Epithelial cell of prostate (primary cell): ENCODE measurements around the gene TENT4B.
"Not testable (repeated sequence)": the region's sequence is repeated elsewhere in the genome, so short reads cannot be mapped to it uniquely, and the experiment has no call there.

ENCODE experiments used
- DNase-seq: peaks from one replicate; pipeline ENCODE4 v3.0.0-alpha.2; 2011; ENCODE audit warnings: low read depth, low spot score
- H3K27ac ChIP-seq: fragments of 450-650 bp; 2 replicates; pipeline ENCODE4 v1.5.1; 2017; ENCODE audit warnings: mild to moderate bottlenecking

Gene TENT4B

GRCh38 chr16:50152807-50153595 lies at the start of gene TENT4B:
TSS of gene TENT4B (plus strand) at chr16:50153306. CDS start at chr16:50153622, 316 bp downstream.
- DNase-seq = peak; percentile 27
- peak within 1 kb of the TSS; percentile 81 for H3K27ac ChIP-seq

GRCh38 chr16:50103764-50104163 lies 49.3 kb upstream of the TENT4B start:
- DNase-seq = peak; percentile 12
- no peak overlapping the region for H3K27ac ChIP-seq

GRCh38 chr16:50114357-50115129 lies 38.6 kb upstream of the TENT4B start:
- peak overlapping the region; percentile 7 for H3K27ac ChIP-seq
- DNase-seq = no peak

- DNase-seq = no peak
- no peak overlapping the region for H3K27ac ChIP-seq
These were observed 32.4 kb upstream of the TENT4B start for GRCh38 chr16:50120711-50121110.

- H3K27ac ChIP-seq = no peak overlapping the region
- no peak for DNase-seq
These were observed 31.8 kb upstream of the TENT4B start for GRCh38 chr16:50121278-50121677.

- H3K27ac ChIP-seq = no peak overlapping the region
- DNase-seq = no peak
These were observed 31.2 kb upstream of the TENT4B start for GRCh38 chr16:50121721-50122445.

GRCh38 chr16:50123417-50123816 lies 29.7 kb upstream of the TENT4B start:
- no peak overlapping the region for H3K27ac ChIP-seq
- DNase-seq = no peak

- no peak overlapping the region for H3K27ac ChIP-seq
- DNase-seq = no peak
These were observed 28.3 kb upstream of the TENT4B start for GRCh38 chr16:50124769-50125168.

GRCh38 chr16:50126183-50126582 lies 26.9 kb upstream of the TENT4B start:
- H3K27ac ChIP-seq = no peak overlapping the region
- DNase-seq = no peak

GRCh38 chr16:50132571-50132970 lies 20.5 kb upstream of the TENT4B start:
- not testable (repeated sequence) for H3K27ac ChIP-seq, DNase-seq

- DNase-seq = no peak
- no peak overlapping the region for H3K27ac ChIP-seq
These were observed 19.9 kb upstream of the TENT4B start for GRCh38 chr16:50133214-50133613.

- DNase-seq = no peak
- no peak overlapping the region for H3K27ac ChIP-seq
These were observed 16.7 kb upstream of the TENT4B start for GRCh38 chr16:50136399-50136798.

GRCh38 chr16:50137268-50137667 lies 15.8 kb upstream of the TENT4B start:
- no peak for DNase-seq
- no peak overlapping the region for H3K27ac ChIP-seq

- no peak for DNase-seq
- H3K27ac ChIP-seq = no peak overlapping the region
These were observed 13.5 kb upstream of the TENT4B start for GRCh38 chr16:50139580-50139979.

GRCh38 chr16:50144211-50144610 lies 8.9 kb upstream of the TENT4B start:
- no peak overlapping the region for H3K27ac ChIP-seq
- no peak for DNase-seq

- H3K27ac ChIP-seq = no peak overlapping the region
- no peak for DNase-seq
These were observed 6.3 kb upstream of the TENT4B start for GRCh38 chr16:50146479-50147435.

GRCh38 chr16:50151322-50151721 lies 1.8 kb upstream of the TENT4B start:
- H3K27ac ChIP-seq = no peak overlapping the region
- DNase-seq = no peak

GRCh38 chr16:50151756-50152155 lies 1.4 kb upstream of the TENT4B start:
- DNase-seq = no peak
- no peak overlapping the region for H3K27ac ChIP-seq

- DNase-seq = no peak
- peak overlapping the region; percentile 81 for H3K27ac ChIP-seq
These were observed 727 bp upstream of the TENT4B start for GRCh38 chr16:50152351-50152806.
